ENCODE data around the gene ZCWPW1. TPM values are rescaled to one million over a fixed set of nuclear protein-coding genes. Genes with fewer than 3 reads are reported as not detected.

The ZCWPW1 gene
- total and polyA plus RNA-seq, 2 of the 13 experiments (the other 11 are each of a cell fraction or from before 2014, with no cell fraction given), result 2.4 to 2.5 TPM

DNA sequence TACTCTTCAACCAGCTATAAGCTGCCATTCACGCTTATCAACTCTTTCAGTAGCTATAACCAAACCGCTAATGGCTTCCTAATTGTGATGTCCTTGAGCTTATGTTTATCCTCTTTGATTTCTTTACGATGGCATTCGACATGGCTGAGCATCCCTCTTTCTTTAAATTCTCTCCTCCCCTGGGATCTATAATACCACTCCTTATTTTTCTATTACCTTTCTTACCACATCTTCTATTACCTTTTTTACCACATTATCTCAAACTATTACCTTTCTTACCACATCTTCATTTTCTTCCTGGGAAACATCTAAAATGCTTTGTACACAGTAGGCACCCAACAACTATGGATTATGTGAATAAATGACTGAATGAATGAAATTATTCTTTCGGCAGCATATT, 13.1 kb downstream of the ZCWPW1 start:
- Histone ChIP-seq H3K4me2 (ENCODE audit: low read depth, low read length) (no peak overlapping the region), H3K4me3 (replicated peaks in 1 of 3; ENCODE audit: insufficient read depth in 1 of 3, low read depth in 2 of 3, low read length in 3 of 3) (no peak overlapping the region), H2AFZ (ENCODE audit: low read length) (no peak overlapping the region), H3K79me2 (ENCODE audit: insufficient read depth, low read length) (no peaks in the 10 kb centered on the region), H3K9me3 (ENCODE audit: low read length) (no peaks in the 10 kb centered on the region), H3K4me1 (ENCODE audit: insufficient read depth, low read length) (no peaks in the 10 kb centered on the region), H3K9ac (ENCODE audit: insufficient read depth, low read depth, low read length) (no peak overlapping the region), H3K36me3 (replicated peaks in 1 of 2; ENCODE audit: control insufficient read depth in 1 of 2, insufficient read depth in 2 of 2, low read length in 2 of 2) (no peaks in the 10 kb centered on the region), H3K27ac (ENCODE audit: extremely low read length, insufficient read depth, low read length) (no peak overlapping the region), H4K20me1 (ENCODE audit: insufficient read depth, low read length) (no peaks in the 10 kb centered on the region), H3K27me3 (ENCODE audit: control insufficient read depth in 1 of 2, insufficient read depth in 2 of 2, low read length in 2 of 2) (no peaks in the 10 kb centered on the region)
- ChIA-PET CTCF (ENCODE audit: low intra/inter-chr PET ratio, low total read pairs) (no interaction called here), POLR2A (interaction anchor here (1.4 kb wide), 1 partner anchor 13 kb away, joined by 6 read pairs; the partner anchor contains the start of gene ZCWPW1)
- intact Hi-C loops (cut with micrococcal nuclease; ENCODE audit: unreplicated experiment) (no loop called here), in situ Hi-C loops (cut with HindIII; ENCODE audit: extremely low pct_ligation_motif_present, low pct_unique_long_range_greater_than_20kb) (no loop called here)
- 62% methylated on average over 5 of the region's 5 CpGs for WGBS (ENCODE audit: low lambda C conversion rate)
- ATAC-seq, result no peak
- DNase-seq (ENCODE audit: low spot score), result no peak
- BruUV-seq (replicated peaks), result no TSS peak
- no peak for FAIRE-seq
- TF ChIP-seq IKZF1 (IDR thresholded peaks at IDR 0.05), result no peak
- TF ChIP-seq, protein P1, sequence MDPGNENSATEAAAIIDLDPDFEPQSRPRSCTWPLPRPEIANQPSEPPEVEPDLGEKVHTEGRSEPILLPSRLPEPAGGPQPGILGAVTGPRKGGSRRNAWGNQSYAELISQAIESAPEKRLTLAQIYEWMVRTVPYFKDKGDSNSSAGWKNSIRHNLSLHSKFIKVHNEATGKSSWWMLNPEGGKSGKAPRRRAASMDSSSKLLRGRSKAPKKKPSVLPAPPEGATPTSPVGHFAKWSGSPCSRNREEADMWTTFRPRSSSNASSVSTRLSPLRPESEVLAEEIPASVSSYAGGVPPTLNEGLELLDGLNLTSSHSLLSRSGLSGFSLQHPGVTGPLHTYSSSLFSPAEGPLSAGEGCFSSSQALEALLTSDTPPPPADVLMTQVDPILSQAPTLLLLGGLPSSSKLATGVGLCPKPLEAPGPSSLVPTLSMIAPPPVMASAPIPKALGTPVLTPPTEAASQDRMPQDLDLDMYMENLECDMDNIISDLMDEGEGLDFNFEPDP (CRISPR knock-in tag; conservative IDR thresholded peaks at IDR 0.05), result no peak
- no peak for TF ChIP-seq ZNF652 (CRISPR knock-in tag; IDR thresholded peaks at IDR 0.05; ENCODE audit: borderline replicate concordance, low read depth)
- TF ChIP-seq ZFP90 (CRISPR knock-in tag; IDR thresholded peaks at IDR 0.05; ENCODE audit: borderline replicate concordance), result no peak
- TF ChIP-seq ZNF367 (CRISPR knock-in tag; IDR thresholded peaks at IDR 0.05; ENCODE audit: borderline replicate concordance), result no peak
- no peak for TF ChIP-seq MTA3 (CRISPR knock-in tag; IDR thresholded peaks at IDR 0.05)
- TF ChIP-seq ISX (CRISPR knock-in tag; conservative IDR thresholded peaks at IDR 0.05), result no peak
- no peak for TF ChIP-seq NCOA5 (CRISPR knock-in tag; IDR thresholded peaks at IDR 0.05)
- TF ChIP-seq MIXL1 (CRISPR knock-in tag; IDR thresholded peaks at IDR 0.05), result no peak
- TF ChIP-seq PHB2 (IDR thresholded peaks at IDR 0.05; ENCODE audit: partially characterized antibody), result no peak
- no peak for TF ChIP-seq ARNT2 (CRISPR knock-in tag; IDR thresholded peaks at IDR 0.05; ENCODE audit: low read depth)
- TF ChIP-seq, protein P2, sequence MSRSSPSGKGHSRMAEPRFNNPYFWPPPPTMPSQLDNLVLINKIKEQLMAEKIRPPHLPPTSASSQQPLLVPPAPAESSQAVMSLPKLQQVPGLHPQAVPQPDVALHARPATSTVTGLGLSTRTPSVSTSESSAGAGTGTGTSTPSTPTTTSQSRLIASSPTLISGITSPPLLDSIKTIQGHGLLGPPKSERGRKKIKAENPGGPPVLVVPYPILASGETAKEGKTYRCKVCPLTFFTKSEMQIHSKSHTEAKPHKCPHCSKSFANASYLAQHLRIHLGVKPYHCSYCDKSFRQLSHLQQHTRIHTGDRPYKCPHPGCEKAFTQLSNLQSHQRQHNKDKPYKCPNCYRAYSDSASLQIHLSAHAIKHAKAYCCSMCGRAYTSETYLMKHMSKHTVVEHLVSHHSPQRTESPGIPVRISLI (CRISPR knock-in tag; IDR thresholded peaks at IDR 0.05; ENCODE audit: borderline replicate concordance), result no peak
- no peak for TF ChIP-seq FOSL2 (CRISPR knock-in tag; IDR thresholded peaks at IDR 0.05)

Data from HepG2 (cell line).